GM19035 (cell line): Measurements from ENCODE around the gene MOSPD3.
"Not testable (repeated sequence)": the region's sequence is repeated elsewhere in the genome, so short reads cannot be mapped to it uniquely, and the experiment has no call there.

Experiments
- ATAC-seq: cut with Tn5 transposase; IDR thresholded peaks from one replicate; pipeline ENCODE4 v1.9.1; 2021; ENCODE audit not compliant: unreplicated experiment

MOSPD3 gene

DNA sequence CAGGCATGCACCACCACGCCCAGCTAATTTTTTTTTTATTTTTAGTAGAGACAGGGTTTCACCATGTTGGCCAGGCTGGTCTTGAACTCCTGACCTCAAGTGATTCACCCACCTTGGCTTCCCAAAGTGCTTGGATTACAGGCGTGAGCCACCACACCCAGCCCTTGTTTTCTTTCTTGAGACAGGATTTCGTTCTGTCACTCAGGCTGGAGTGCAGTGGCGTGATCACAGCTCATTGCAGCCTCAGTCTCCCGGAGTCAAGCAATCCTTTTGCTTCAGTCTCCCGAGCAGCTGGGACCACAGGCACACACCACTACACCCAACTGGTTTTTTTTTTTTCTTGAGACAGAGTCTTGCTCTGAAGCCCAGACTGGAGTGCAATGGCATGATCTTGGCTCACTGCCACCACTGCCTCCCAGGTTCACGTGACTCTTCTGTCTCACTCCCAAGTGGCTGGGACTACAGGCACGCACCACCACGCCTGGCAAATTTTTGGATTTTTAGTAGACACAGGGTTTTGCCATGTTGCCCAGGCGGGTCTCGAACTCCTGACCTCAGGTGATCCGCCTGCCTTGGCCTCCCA is 49.9 kb downstream of the MOSPD3 start:
- ATAC-seq: not testable (repeated sequence)
